Subcutaneous abdominal adipose tissue (tissue), 5 donors: ENCODE data around the gene SLC25A48.

ENCODE experiments used
- H3K27ac ChIP-seq: one replicate; pipeline ENCODE4 v1.7.0; 2013; ENCODE audit warnings: low read depth, mild to moderate bottlenecking, inconsistent platforms, low read length, moderate library complexity
- H3K27me3 ChIP-seq, 5 donors: one replicate each; pipeline ENCODE4 v1.7.0; 2013; ENCODE audit warnings: low read length in 5 of 5, inconsistent platforms in 1 of 5; ENCODE audit not compliant: control insufficient read depth in 5 of 5, insufficient read depth in 4 of 5
- H3K36me3 ChIP-seq, 5 donors: one replicate each; pipeline ENCODE4 v1.7.0; 2013; ENCODE audit warnings: low read length in 5 of 5; ENCODE audit not compliant: control insufficient read depth in 5 of 5, insufficient read depth in 5 of 5
- H3K4me1 ChIP-seq, 5 donors: one replicate each; pipeline ENCODE4 v1.7.0; 2013; ENCODE audit warnings: low read length in 5 of 5, mild to moderate bottlenecking in 3 of 5, moderate library complexity in 1 of 5; ENCODE audit not compliant: control insufficient read depth in 5 of 5, insufficient read depth in 5 of 5
- H3K4me3 ChIP-seq, 5 donors: one replicate each; pipeline ENCODE4 v1.7.0; 2013; ENCODE audit warnings: low read length in 5 of 5, low read depth in 1 of 5
- H3K9ac ChIP-seq, 5 donors: one replicate each; pipeline ENCODE4 v1.7.0; 2013; ENCODE audit warnings: low read length in 5 of 5, mild to moderate bottlenecking in 4 of 5, moderate library complexity in 3 of 5
- H3K9me3 ChIP-seq, 5 donors: one replicate each; pipeline ENCODE4 v1.7.0; 2013; ENCODE audit warnings: low read length in 5 of 5; ENCODE audit not compliant: control insufficient read depth in 5 of 5
- donor health status: healthy.
- donor health status: healthy.
- donor health status: healthy.
- donor health status: healthy.
- donor health status: healthy.

SLC25A48 gene

DNA sequence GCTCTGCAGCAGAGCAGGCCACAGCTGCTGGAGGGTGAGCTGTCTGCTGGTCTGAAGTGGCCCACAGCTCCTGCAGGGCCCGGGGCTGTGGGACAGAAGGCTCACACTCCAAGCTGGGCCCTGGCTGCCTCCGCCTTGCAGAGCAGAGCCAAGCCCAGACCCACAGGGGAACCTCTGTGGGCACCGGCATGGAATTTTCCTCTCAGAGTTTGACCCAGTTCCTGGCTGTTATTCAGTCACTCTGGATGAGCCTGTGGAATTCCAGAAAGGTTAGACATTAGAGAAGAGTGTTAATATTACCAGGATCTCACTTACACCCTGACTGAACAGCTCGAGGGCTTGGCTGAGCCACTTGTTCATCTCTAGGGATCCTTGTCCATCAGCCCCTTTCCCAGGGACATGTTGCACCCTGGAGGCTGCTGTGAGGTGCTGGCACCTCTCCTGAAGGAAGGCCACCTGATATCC is 43.7 kb downstream of the SLC25A48 start:
- Histone ChIP-seq H3K9ac (no peak overlapping the region), H3K27ac (no peak overlapping the region), H3K4me1 (no peaks in the 10 kb centered on the region), H3K27me3 (peaks cover 0 to 18% (median 12%) of the 10 kb centered on the region in 5 donors), H3K36me3 (no peaks in the 10 kb centered on the region), H3K9me3 (no peaks in the 10 kb centered on the region), H3K4me3 (no peak overlapping the region)

DNA sequence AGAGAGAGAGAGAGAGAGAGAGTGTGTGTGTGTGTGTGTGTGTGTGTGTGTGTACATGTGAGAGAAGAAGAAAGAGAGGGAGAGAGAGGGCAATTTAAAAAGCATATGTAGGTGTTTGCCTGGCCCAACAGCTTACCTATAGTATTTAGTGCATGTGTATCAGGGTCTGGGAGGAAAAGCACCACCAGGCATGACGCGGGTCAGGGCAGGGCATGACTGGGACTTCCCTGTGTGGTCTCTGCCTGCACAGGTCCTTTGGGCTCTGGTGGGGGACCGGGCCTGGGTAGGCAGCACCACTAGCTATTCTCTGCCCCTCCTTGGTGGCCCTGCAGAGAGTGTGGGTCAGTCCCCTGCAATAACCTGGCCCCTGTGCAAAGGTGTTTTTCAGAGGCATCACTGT is 45.1 kb downstream of the SLC25A48 start:
- Histone ChIP-seq H3K9ac (no peak overlapping the region), H3K27ac (no peak overlapping the region), H3K27me3 (peaks cover 2 to 21% (median 13%) of the 10 kb centered on the region in 5 donors)

GRCh38 chr5:135880278-135880677 is 45.8 kb downstream of the SLC25A48 start:
- no peak overlapping the region for H3K4me3 ChIP-seq
- H3K4me1 ChIP-seq, result no peaks in the 10 kb centered on the region
- no peak overlapping the region for H3K27ac ChIP-seq
- H3K9me3 ChIP-seq, result no peaks in the 10 kb centered on the region
- no peaks in the 10 kb centered on the region for H3K36me3 ChIP-seq
- peaks cover 3 to 26% (median 15%) of the 10 kb centered on the region in 5 donors for H3K27me3 ChIP-seq
- H3K9ac ChIP-seq, result no peak overlapping the region

More for the DNA sequence above, 45.1 kb downstream of the SLC25A48 start:
- no peaks in the 10 kb centered on the region for H3K4me1 ChIP-seq
- H3K9me3 ChIP-seq, result no peaks in the 10 kb centered on the region
- H3K4me3 ChIP-seq, result no peak overlapping the region
- H3K36me3 ChIP-seq, result no peaks in the 10 kb centered on the region

- H3K27me3 ChIP-seq, result peaks cover 3 to 26% (median 16%) of the 10 kb centered on the region in 5 donors
- H3K4me1 ChIP-seq, result no peaks in the 10 kb centered on the region
- no peak overlapping the region for H3K4me3 ChIP-seq
- H3K27ac ChIP-seq, result no peak overlapping the region
- no peaks in the 10 kb centered on the region for H3K9me3 ChIP-seq
- H3K36me3 ChIP-seq, result no peaks in the 10 kb centered on the region
- H3K9ac ChIP-seq, result no peak overlapping the region
Observed at GRCh38 chr5:135880801-135881200, 46.3 kb downstream of the SLC25A48 start.

- Histone ChIP-seq H3K4me1 (no peaks in the 10 kb centered on the region), H3K36me3 (no peaks in the 10 kb centered on the region), H3K27ac (no peak overlapping the region), H3K27me3 (peaks cover 3 to 26% (median 16%) of the 10 kb centered on the region in 5 donors), H3K9ac (no peak overlapping the region), H3K4me3 (no peak overlapping the region), H3K9me3 (no peaks in the 10 kb centered on the region)
Observed at GRCh38 chr5:135881244-135881643, 46.8 kb downstream of the SLC25A48 start.

GRCh38 chr5:135881819-135882218 is 47.4 kb downstream of the SLC25A48 start:
- Histone ChIP-seq H3K27ac (no peak overlapping the region), H3K4me3 (no peak overlapping the region), H3K4me1 (no peaks in the 10 kb centered on the region), H3K9ac (no peak overlapping the region), H3K9me3 (no peaks in the 10 kb centered on the region), H3K36me3 (no peaks in the 10 kb centered on the region), H3K27me3 (peaks cover 3 to 26% (median 16%) of the 10 kb centered on the region in 5 donors)

DNA sequence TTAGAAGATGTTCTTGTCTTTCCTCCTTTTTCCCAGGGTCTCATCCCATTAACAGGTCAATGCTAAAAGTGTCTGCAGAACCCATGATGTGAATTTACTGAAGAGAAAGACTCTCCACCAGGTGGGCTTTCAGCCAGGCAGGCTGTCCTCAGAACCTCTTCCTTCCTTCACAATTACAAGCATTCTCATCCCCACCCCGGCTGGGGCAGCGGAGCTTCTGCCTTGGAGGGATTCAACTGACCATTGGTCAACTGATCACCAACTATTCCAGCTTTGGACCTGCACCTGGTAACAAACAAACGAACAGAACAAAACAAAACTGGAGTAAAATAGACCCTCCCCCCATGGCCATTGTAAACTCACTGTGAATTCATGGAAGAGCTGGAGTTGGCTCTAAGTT is 48.6 kb downstream of the SLC25A48 start:
- Histone ChIP-seq H3K4me3 (no peak overlapping the region), H3K9ac (no peak overlapping the region), H3K27me3 (peaks cover 6 to 26% (median 16%) of the 10 kb centered on the region in 5 donors), H3K36me3 (no peaks in the 10 kb centered on the region), H3K4me1 (peaks cover 0 to 3% (median 2%) of the 10 kb centered on the region in 5 donors), H3K27ac (no peak overlapping the region), H3K9me3 (no peaks in the 10 kb centered on the region)

DNA sequence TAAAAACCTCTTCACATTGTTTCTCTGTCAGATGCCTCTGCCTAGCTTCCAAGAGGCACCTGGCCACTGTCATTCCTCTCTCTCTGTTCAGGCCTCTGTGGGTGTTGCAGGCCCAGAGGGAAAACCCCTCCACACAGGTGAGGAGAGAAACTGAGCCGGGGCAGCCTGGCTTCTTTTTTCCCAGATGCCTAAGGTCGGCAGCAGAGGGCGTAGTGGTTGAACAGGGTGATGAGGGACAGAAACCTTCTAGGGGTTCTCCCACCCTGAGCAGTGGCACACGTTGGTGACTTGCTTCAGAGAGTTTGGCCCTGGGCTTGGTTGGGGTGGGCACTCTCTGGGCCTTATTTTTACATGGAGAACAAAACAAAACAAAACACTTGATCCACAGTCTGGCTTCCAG is 49.0 kb downstream of the SLC25A48 start:
- peaks cover 8 to 24% (median 16%) of the 10 kb centered on the region in 5 donors for H3K27me3 ChIP-seq
- no peaks in the 10 kb centered on the region for H3K9me3 ChIP-seq
- no peaks in the 10 kb centered on the region for H3K36me3 ChIP-seq
- no peak overlapping the region for H3K27ac ChIP-seq
- H3K9ac ChIP-seq, result no peak overlapping the region
- H3K4me1 ChIP-seq, result peaks cover 0 to 3% (median 2%) of the 10 kb centered on the region in 5 donors
- no peak overlapping the region for H3K4me3 ChIP-seq

DNA sequence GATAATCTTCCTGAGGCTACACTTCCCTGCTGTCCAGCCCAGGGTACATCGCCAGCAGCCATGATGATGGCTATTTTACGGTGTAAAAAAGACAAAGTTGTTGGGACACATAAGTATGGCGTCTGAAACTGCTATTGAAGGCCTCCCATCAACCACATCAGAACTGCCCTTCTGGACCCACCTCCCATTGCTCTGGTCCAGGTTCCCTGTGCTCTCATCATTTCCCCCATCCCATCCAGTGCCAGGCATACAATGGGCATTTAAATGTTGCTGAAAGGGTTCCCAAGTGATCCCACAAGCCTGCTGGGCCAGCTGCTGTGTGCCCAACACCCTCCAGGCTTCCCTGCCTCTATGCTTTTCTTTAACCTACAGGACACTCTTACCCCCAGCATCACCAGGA is 50.6 kb downstream of the SLC25A48 start:
- Histone ChIP-seq H3K4me3 (no peak overlapping the region), H3K9ac (no peak overlapping the region), H3K4me1 (peaks cover 0 to 3% (median 2%) of the 10 kb centered on the region in 5 donors), H3K9me3 (no peaks in the 10 kb centered on the region), H3K36me3 (no peaks in the 10 kb centered on the region), H3K27ac (no peak overlapping the region), H3K27me3 (peaks cover 8 to 26% (median 16%) of the 10 kb centered on the region in 5 donors)

DNA sequence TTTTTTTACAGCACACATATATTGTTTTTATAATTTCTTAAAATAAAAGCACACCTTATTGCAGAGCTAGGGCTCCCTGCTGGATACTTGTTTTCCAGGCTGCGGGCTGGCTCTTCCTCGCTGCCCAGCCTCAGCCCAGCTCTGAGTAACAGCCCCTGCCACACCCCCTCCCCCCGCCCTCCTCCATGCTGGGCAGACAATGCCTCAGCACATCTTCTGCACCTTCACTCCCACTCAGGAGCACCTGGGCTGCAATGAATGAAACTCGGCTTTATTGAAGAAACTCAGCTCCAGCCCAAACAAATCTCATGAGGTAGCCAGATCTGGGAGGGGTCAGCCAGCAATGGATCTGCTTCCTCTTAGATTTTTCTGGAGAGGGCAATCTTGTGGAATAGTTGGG is 51.7 kb downstream of the SLC25A48 start:
- Histone ChIP-seq H3K27me3 (peaks cover 8 to 20% (median 8%) of the 10 kb centered on the region in 5 donors), H3K9me3 (no peaks in the 10 kb centered on the region), H3K4me3 (no peak overlapping the region), H3K27ac (no peak overlapping the region), H3K36me3 (no peaks in the 10 kb centered on the region), H3K9ac (no peak overlapping the region), H3K4me1 (peaks cover 0 to 3% (median 2%) of the 10 kb centered on the region in 5 donors)
